ENCODE data around the gene IFT81. TPM values are rescaled to one million over a fixed set of nuclear protein-coding genes. Genes with fewer than 3 reads are reported as not detected.

The IFT81 gene
- total and polyA plus RNA-seq, 7 donors: 1.8 to 42.7 (median 20.4) TPM

GRCh38 chr12:110179291-110179690, 55.1 kb downstream of the IFT81 start:
- Histone ChIP-seq H3K36me3 (peaks cover 0 to 26% (median 0%) of the 10 kb centered on the region in 4 donors), H3K4me1 (peaks cover 0 to 27% (median 22%) of the 10 kb centered on the region in 4 donors), H3K27me3 (no peaks in the 10 kb centered on the region), H3K9me3 (no peaks in the 10 kb centered on the region), H3K27ac (peak overlapping the region in 1 of 4 donors; percentile 5), H3K4me3 (no peak overlapping the region)
- no peak for DNase-seq
- TF ChIP-seq EP300 (IDR thresholded peaks at IDR 0.05) (no peak), POLR2AphosphoS5 (IDR thresholded peaks at IDR 0.05) (no peak), POLR2A (IDR thresholded peaks at IDR 0.05) (no peak), CTCF (IDR thresholded peaks at IDR 0.05) (no peak)
- intact Hi-C loops (cut with DNase I): no loop called here
- WGBS, 2 donors: 83 to 88% methylated on average over 3 of the region's 3 CpGs

GRCh38 chr12:110180591-110181005, 56.4 kb downstream of the IFT81 start:
- H3K36me3 ChIP-seq: peaks cover 0 to 35% (median under 1%) of the 10 kb centered on the region in 4 donors
- H3K4me1 ChIP-seq: peaks cover 0 to 27% (median 22%) of the 10 kb centered on the region in 4 donors
- WGBS, 2 donors: 78 to 97% methylated on average over 1 of the region's 1 CpG
- H3K4me3 ChIP-seq: no peak overlapping the region
- H3K27me3 ChIP-seq: no peaks in the 10 kb centered on the region
- H3K27ac ChIP-seq: peak overlapping the region in 3 of 4 donors; percentile 1 to 67 (median 50)
- intact Hi-C loops (cut with DNase I): no loop called here
- H3K9me3 ChIP-seq: no peaks in the 10 kb centered on the region
- TF ChIP-seq EP300 (IDR thresholded peaks at IDR 0.05) (no peak), POLR2AphosphoS5 (IDR thresholded peaks at IDR 0.05) (no peak), POLR2A (IDR thresholded peaks at IDR 0.05) (no peak), CTCF (IDR thresholded peaks at IDR 0.05) (no peak)
- DNase-seq: no peak

- intact Hi-C loops (cut with DNase I): no loop called here
- no peak for DNase-seq
- Histone ChIP-seq H3K9me3 (no peaks in the 10 kb centered on the region), H3K27ac (no peak overlapping the region), H3K4me3 (no peak overlapping the region), H3K36me3 (peaks cover 0 to 43% (median 2%) of the 10 kb centered on the region in 4 donors), H3K27me3 (no peaks in the 10 kb centered on the region), H3K4me1 (peaks cover 0 to 13% (median 11%) of the 10 kb centered on the region in 4 donors)
- TF ChIP-seq CTCF (IDR thresholded peaks at IDR 0.05) (no peak), POLR2A (IDR thresholded peaks at IDR 0.05) (no peak), POLR2AphosphoS5 (IDR thresholded peaks at IDR 0.05) (no peak), EP300 (IDR thresholded peaks at IDR 0.05) (no peak)
- WGBS, 2 donors: 98 to 100% methylated on average over 1 of the region's 1 CpG
Observed at GRCh38 chr12:110182281-110182680, 58.1 kb downstream of the IFT81 start.

GRCh38 chr12:110183386-110183785, 59.2 kb downstream of the IFT81 start:
- peaks cover 0 to 43% (median 2%) of the 10 kb centered on the region in 4 donors for H3K36me3 ChIP-seq
- no peaks in the 10 kb centered on the region for H3K9me3 ChIP-seq
- H3K27ac ChIP-seq: no peak overlapping the region
- H3K27me3 ChIP-seq: no peaks in the 10 kb centered on the region
- H3K4me3 ChIP-seq: no peak overlapping the region
- peaks cover 0 to 13% (median 10%) of the 10 kb centered on the region in 4 donors for H3K4me1 ChIP-seq
- no peak for DNase-seq
- WGBS, 2 donors: 92 to 96% methylated on average over 3 of the region's 3 CpGs
- intact Hi-C loops (cut with DNase I): no loop called here
- TF ChIP-seq EP300 (IDR thresholded peaks at IDR 0.05) (no peak), CTCF (IDR thresholded peaks at IDR 0.05) (no peak), POLR2A (IDR thresholded peaks at IDR 0.05) (no peak), POLR2AphosphoS5 (IDR thresholded peaks at IDR 0.05) (no peak)

- H3K9me3 ChIP-seq: no peaks in the 10 kb centered on the region
- no peak overlapping the region for H3K4me3 ChIP-seq
- TF ChIP-seq POLR2A (IDR thresholded peaks at IDR 0.05) (no peak), POLR2AphosphoS5 (IDR thresholded peaks at IDR 0.05) (no peak), CTCF (IDR thresholded peaks at IDR 0.05) (no peak), EP300 (IDR thresholded peaks at IDR 0.05) (no peak)
- peaks cover 0 to 11% (median 8%) of the 10 kb centered on the region in 4 donors for H3K4me1 ChIP-seq
- H3K27me3 ChIP-seq: no peaks in the 10 kb centered on the region
- H3K27ac ChIP-seq: no peak overlapping the region
- no peak for DNase-seq
- peaks cover 0 to 56% (median 2%) of the 10 kb centered on the region in 4 donors for H3K36me3 ChIP-seq
- intact Hi-C loops (cut with DNase I): no loop called here
- 95 to 97% methylated on average over 2 of the region's 2 CpGs for WGBS, 2 donors
Observed at GRCh38 chr12:110185626-110186025, 61.5 kb downstream of the IFT81 start.

Measured in sigmoid colon (tissue), 7 donors.